Activated effector memory CD4-positive, alpha-beta T cell treated with anti-CD3 and anti-CD28 coated beads, Interleukin-2, amount 50 U/mL, for 16 hours (primary cell): ENCODE data around the gene USP34.
"Not testable (repeated sequence)": the region's sequence is repeated elsewhere in the genome, so short reads cannot be mapped to it uniquely, and the experiment has no call there.

Experiments
- DNase-seq: peaks from one replicate; pipeline ENCODE4 v3.0.0-alpha.2; 2020

The USP34 gene

GRCh38 chr2:61426267-61426897 lies 44.5 kb downstream of the USP34 start:
- DNase-seq = peak; percentile 88

GRCh38 chr2:61425605-61426155 lies 45.2 kb downstream of the USP34 start:
- DNase-seq = no peak

GRCh38 chr2:61423714-61424113 lies 47.2 kb downstream of the USP34 start:
- no peak for DNase-seq

- DNase-seq = no peak
Measured at GRCh38 chr2:61421611-61422010, 49.3 kb downstream of the USP34 start.

- no peak for DNase-seq
Measured at GRCh38 chr2:61420991-61421544, 49.8 kb downstream of the USP34 start.

GRCh38 chr2:61419570-61419969 lies 51.3 kb downstream of the USP34 start:
- no peak for DNase-seq

GRCh38 chr2:61419129-61419528 lies 51.8 kb downstream of the USP34 start:
- no peak for DNase-seq

- no peak for DNase-seq
Measured at GRCh38 chr2:61416871-61417645, 53.8 kb downstream of the USP34 start.

GRCh38 chr2:61415265-61415664 lies 55.6 kb downstream of the USP34 start:
- DNase-seq = no peak

GRCh38 chr2:61414674-61415073 lies 56.2 kb downstream of the USP34 start:
- no peak for DNase-seq

GRCh38 chr2:61411109-61411508 lies 59.8 kb downstream of the USP34 start:
- no peak for DNase-seq

- DNase-seq = no peak
Measured at GRCh38 chr2:61410185-61410584, 60.7 kb downstream of the USP34 start.

- no peak for DNase-seq
Measured at GRCh38 chr2:61405813-61406212, 65.1 kb downstream of the USP34 start.

- no peak for DNase-seq
Measured at GRCh38 chr2:61404438-61404837, 66.4 kb downstream of the USP34 start.

GRCh38 chr2:61398413-61398812 lies 72.5 kb downstream of the USP34 start:
- no peak for DNase-seq

- no peak for DNase-seq
Measured at GRCh38 chr2:61396005-61396404, 74.9 kb downstream of the USP34 start.

GRCh38 chr2:61387588-61387987 lies 83.3 kb downstream of the USP34 start:
- not testable (repeated sequence) for DNase-seq

- DNase-seq = not testable (repeated sequence)
Measured at GRCh38 chr2:61380882-61381197, 90.0 kb downstream of the USP34 start.

- no peak for DNase-seq
Measured at GRCh38 chr2:61380056-61380881, 90.6 kb downstream of the USP34 start.

GRCh38 chr2:61379521-61379920 lies 91.4 kb downstream of the USP34 start:
- DNase-seq = no peak

- no peak for DNase-seq
Measured at GRCh38 chr2:61378281-61378680, 92.6 kb downstream of the USP34 start.

GRCh38 chr2:61377046-61377445 lies 93.8 kb downstream of the USP34 start:
- DNase-seq = no peak

- DNase-seq = no peak
Measured at GRCh38 chr2:61376211-61376610, 94.7 kb downstream of the USP34 start.
